Heart left ventricle (tissue), 13 donors: ENCODE data around the gene ARHGDIB.

Source experiments
- POLR2A ChIP-seq, 2 donors: fragments of 450-650 bp; IDR thresholded peaks; one replicate each; pipeline ENCODE4 v1.6.1; 2017; ENCODE audit warnings: antibody characterized with exemption in 2 of 2, mild to moderate bottlenecking in 2 of 2, moderate library complexity in 2 of 2
- TF ChIP-seq, protein P1 (sequence below), 12 donors: fragments of 200-600 bp; sonication (generic) in 4 of 12; IDR thresholded peaks; one replicate each; pipeline versions ENCODE4 v1.5.0 to v1.8.0; 2018 to 2022; ENCODE audit warnings: antibody characterized with exemption in 12 of 12, mild to moderate bottlenecking in 5 of 12
- donor health status: ischemic (EF 13 %, LVEDD 7.1; RV severe dilation, severe dysfunction).
- donor health status: DM: no; HTN: yes; CAD: no.
- donor health status: DM: no; HTN: no; CAD: no.
- donor health status: ischemic (EF 25% LVEDD 6.9; RV normal size, moderate dysfunction).
- donor health status: ischemic (EF 25% LVEDD 5.7; RV mildly dilated, moderate dysfunction).
- donor health status: ischemic (EF 35%, LVEDD 5.7; RV mildly dilated, moderate dysfunction).
- donor health status: nonischemic (EF 11% LVEDD 7.7; RV severe dilation, severe dysfunction).
- donor health status: DM: yes; HTN: yes; CAD: no.
- donor health status: PGD.
- donor health status: ischemic (EF 29% LVEDD 5.4; RV normal size, mild dysfunction).
- donor health status: nonischemic (EF 23%, LVEDD 6.1; RV moderate dilation, normal function).

DNA sequence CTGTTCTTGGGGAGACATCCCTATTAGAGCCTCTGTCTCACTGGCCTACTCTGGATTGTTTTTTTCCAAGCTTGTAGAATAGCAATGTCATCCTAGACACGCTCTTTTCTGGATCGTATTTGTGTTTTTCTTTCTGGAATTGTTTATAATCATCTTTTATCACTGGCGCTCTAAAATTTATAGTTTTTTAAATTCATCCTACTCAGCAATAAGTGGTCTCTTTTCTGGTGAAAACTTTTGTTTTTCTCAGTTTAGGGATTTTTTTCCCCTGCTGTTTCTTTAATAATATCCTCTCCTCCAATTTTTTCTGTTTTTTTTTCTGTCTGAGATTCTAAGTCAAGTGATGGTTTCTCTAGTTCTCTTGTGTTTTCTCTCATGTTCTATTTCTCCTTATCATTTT, 36.6 kb upstream of the ARHGDIB start:
- TF ChIP-seq, protein P1, sequence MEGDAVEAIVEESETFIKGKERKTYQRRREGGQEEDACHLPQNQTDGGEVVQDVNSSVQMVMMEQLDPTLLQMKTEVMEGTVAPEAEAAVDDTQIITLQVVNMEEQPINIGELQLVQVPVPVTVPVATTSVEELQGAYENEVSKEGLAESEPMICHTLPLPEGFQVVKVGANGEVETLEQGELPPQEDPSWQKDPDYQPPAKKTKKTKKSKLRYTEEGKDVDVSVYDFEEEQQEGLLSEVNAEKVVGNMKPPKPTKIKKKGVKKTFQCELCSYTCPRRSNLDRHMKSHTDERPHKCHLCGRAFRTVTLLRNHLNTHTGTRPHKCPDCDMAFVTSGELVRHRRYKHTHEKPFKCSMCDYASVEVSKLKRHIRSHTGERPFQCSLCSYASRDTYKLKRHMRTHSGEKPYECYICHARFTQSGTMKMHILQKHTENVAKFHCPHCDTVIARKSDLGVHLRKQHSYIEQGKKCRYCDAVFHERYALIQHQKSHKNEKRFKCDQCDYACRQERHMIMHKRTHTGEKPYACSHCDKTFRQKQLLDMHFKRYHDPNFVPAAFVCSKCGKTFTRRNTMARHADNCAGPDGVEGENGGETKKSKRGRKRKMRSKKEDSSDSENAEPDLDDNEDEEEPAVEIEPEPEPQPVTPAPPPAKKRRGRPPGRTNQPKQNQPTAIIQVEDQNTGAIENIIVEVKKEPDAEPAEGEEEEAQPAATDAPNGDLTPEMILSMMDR (IDR thresholded peaks at IDR 0.05): no peak
- no peak for TF ChIP-seq POLR2A (IDR thresholded peaks at IDR 0.05)
